HG03196 (cell line): Measurements from ENCODE around the gene ASCL5.
"Not testable (repeated sequence)": the region's sequence is repeated elsewhere in the genome, so short reads cannot be mapped to it uniquely, and the experiment has no call there.

ENCODE experiments used
- ATAC-seq: cut with Tn5 transposase; IDR thresholded peaks from one replicate; pipeline ENCODE4 v1.9.1; 2021; ENCODE audit not compliant: unreplicated experiment

Gene ASCL5, protein sequence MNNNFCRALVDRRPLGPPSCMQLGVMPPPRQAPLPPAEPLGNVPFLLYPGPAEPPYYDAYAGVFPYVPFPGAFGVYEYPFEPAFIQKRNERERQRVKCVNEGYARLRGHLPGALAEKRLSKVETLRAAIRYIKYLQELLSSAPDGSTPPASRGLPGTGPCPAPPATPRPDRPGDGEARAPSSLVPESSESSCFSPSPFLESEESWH

DNA sequence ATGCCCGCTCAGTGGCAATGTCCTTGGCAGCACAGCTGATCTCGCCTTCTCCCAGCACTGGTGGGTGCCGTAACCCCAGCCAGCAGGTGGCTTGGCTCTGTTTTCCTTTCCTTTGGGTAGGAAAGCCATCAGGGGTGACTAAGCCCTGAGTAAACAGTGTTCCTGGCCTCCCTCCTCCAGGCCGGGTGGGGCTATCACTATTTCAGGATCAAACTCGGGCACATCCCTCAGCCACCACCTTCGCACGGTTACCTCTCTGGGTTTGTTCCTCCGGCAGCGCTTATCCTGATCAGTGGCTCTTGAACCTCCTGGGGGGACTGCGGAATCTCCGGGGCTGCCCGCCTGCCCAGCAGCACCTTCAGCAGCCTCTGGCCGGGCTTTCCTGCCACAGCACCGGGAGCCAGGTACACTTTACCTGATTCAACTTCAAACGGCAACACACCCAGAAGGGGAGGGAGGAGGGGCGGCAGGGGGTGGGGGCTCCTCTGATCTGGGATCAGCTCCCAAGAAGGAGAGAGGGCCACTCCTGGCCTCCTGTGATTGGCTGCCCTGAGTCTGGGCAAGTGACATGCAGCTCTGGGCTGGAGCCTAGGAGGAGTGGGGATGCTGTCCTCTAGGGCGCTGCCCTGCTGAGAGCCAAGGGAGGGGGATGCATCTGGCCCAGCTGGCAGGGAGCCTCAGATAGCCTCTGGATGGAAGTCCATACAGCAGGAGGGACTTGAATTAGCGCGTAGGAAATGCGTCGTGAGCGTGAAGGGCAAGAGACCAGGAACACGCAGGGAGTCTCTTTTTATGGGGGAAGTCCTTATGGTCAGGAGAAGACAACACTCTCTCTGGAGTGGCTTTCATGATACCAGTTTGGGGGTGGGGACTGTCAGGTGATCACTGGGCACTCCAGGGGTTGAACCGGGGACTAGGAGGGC is at the start of gene ASCL5:
ASCL5 (minus strand) TSS at position 353 of the 923 bp plus-strand sequence. CDS start 11,812 bp downstream, outside the sequence.
- ATAC-seq = no peak

DNA sequence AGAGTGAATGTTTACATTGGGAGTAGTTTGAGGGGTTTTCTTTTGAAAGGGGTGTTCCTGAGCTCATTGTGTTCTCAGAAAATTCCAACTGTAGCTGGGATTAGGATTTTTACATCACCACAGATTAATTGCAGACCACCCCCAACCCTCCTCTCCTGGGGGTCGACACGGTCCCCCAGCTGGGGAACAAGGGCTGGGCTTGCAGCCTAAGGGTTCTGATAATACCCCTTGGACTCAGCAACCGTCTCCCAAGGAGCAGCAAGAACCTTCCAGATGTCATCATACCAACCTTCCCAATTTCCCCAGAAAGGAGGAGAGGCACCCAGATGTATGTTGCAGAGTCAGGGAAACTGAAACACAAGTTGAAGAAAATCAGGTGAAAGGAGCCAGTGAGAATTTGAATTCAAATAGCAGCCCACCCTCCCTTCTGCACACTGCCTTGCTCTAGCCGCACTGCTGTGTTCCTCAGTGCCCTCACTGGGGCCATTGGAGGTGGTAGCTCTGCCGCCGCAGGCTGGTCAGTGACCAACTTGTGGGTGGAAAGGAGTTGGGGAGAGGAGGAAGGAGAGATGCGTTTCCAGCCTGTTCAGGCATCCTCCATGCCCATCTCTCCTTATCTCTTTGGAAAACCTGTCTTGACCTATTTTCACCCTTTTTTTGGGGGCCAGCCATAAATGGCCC is 49.0 kb upstream of the ASCL5 start:
- ATAC-seq = no peak

GRCh38 chr1:201173736-201174135 is 46.8 kb upstream of the ASCL5 start:
- no peak for ATAC-seq

DNA sequence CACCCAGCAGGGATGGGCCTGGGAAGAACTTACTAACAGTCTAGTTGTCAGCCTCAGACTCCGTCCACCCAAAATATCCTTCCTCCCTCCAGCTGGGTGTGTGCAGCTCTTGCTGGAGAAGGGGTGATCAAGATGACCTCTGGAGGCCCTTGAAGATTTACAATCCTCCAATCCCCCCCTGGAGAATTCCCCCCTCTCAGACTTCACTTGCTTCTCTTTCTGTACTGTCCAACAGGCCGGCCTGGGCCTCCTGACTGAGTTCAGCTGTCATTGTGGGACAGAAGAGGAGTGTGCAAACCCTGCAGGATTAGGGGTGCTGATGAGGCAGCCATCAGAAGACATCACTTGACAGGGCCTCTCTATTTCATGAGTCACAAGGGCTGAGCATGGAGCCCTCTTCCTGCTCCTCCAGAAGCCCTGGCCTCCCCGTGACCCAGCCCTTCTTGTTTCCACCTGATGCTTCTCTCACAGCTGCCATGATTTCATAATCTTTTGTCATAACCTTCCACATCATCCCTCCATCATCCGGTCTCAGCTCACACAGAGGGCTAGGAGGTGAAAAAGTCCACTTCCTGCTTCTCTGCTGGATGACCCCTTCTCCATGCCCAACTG is 46.1 kb upstream of the ASCL5 start:
- no peak for ATAC-seq

- no peak for ATAC-seq
Measured at GRCh38 chr1:201172326-201172725, 45.3 kb upstream of the ASCL5 start.

DNA sequence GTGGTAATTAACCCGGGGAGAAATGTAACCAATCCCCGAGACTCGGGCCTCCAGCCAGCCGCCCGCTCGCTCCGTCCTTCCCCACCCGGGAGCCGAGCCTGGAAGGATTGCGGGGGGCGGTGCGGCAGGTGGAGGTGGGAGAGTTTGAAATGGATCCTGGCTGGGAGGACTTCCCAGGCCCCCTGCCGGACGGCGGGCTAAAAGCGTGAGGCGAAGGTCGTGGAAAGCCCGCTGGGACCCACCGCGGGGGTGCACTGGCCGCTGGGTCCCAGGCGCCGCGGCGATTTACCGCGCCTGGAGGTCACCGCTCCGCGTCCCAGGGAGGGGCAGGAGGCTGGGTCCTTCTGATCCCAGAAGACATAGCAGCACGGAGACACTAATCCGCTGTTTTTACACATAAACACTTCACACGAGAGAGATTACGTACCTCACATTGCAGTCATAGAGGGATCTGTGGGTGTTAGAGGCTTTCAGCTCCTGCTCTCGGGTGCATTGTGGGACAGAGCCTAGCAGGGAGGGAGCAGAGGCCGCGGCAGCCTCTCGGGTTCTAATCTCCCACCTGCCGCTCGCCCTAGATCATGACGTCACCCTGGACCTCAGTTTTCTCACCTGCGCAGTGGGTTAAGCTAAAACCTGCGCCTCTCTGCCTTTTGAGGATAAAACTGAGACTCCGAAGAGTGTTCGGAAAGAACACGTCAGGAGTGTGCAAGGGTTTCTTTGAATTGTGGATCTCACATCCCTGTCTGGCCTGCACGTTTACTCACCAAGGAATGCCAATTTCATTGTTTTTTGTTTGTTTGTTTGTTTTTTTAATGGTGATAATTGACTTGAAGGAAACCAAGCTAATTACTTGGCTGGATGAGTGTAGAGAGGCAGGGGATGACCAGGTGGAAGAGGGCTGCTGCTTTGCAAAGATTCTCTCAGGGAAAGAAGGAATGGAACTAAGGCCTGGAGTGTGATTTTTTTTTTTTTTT is 44.4 kb upstream of the ASCL5 start:
- peak; percentile 28 for ATAC-seq

DNA sequence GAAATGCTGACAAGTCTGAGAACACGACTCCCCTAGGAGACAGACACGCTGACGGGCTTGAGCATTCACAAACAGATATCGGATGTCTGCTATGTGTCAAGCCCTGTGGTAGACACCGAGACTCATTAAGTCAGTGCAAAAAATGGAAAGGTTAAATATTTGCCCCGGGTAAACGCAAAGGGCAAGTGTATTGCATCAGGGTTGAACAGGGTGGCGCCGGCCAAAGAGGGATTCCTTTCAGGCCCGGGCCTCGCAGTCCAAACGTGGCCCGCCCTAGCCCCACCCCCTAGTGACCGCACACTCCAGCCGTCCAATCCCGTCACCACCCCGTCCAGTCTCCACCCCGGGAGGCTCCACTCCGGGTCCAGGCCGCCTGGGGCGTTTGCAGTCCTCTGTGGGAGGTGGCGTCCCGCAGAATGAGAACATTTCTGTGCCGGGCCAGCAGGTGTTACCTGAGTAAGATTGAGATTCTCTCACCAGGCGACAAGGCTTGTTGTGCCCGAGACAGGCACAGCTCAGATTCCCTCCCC is 43.6 kb upstream of the ASCL5 start:
- ATAC-seq = peak; percentile 93

DNA sequence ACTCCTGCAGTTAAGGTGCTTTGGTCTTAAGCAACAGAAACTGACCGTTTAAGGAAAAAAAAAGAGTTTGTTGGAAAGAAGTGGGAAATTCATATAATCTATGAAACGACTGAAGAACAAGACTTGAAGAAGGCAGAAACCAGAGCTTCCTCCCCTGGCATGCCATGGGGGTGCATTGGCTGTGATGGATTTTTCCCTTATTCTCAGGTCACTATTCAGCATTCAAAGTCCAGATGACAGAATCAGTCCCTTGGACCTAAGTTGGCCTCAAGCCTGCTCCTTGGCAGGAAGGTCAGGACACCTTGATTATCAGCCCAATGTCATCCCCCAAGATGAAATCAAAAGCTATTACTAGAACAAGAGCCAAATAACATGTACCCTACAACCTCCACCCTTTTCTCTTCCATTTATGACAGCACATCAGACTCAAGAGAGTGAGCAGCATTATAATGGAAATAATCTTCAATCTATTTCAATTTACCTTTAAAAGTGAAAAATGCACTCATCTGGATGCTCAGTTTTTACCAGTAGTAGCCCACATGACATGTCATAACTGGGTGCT is 43.1 kb upstream of the ASCL5 start:
- no peak for ATAC-seq

GRCh38 chr1:201169203-201169602 is 42.2 kb upstream of the ASCL5 start:
- no peak for ATAC-seq

GRCh38 chr1:201167041-201167991 is 40.3 kb upstream of the ASCL5 start:
- no peak for ATAC-seq

GRCh38 chr1:201164645-201165044 is 37.7 kb upstream of the ASCL5 start:
- ATAC-seq = no peak

DNA sequence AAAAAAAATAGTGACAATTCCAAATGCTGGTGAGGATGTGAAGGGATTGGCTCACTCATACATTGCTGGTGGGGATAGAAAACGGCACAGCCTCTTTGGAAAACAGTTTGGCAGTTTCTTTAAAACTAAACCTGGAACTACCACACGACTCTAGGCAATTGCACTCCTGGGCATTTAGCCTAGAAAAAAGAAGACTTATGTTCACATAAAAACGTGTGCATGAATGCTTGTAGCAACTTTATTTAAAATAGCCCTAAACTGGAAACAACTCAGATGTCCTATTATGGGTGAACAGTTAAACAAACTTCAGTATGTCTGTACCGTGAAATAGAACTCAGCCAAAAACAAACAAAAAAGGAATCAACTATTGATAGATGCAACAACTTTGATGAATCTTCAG is 36.7 kb upstream of the ASCL5 start:
- ATAC-seq = no peak

DNA sequence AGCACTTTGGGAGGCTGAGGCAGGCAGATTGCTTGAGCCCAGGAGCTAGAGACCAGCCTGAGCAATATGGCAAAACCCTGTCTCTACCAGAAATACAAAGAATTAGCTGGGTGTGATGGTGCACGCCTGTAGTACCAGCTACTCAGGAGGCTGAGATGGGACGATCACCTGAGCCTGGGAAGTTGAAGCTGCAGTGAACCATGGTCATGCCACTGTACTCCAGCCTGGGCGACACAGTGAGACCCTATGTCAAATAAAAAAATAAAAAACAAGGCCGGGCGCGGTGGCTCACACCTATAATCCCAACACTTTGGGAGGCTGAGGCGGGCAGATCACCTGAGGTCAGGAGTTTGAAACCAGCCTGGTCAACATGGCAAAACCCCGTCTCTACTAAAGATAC is 36.1 kb upstream of the ASCL5 start:
- ATAC-seq = not testable (repeated sequence)

GRCh38 chr1:201157949-201158348 is 31.0 kb upstream of the ASCL5 start:
- no peak for ATAC-seq

DNA sequence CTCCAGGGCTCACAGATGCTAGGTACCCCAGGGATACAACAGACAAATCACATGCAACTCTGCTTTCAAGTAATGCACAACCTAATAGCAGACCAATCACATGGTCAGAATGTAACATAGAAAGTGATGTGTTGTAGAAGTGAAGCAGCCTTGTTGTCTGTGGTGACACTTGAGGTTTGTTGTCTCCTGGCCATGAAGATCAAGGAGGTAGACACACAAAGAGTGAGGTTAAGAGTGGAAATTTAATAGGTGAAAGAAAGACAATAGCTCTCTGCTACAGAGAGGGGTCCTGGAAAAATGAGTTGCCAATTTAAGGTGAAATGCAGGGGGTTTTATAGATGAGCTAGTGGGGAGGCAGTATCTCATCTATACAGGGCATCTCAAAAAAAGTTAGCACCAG is 29.8 kb upstream of the ASCL5 start:
- ATAC-seq = no peak

DNA sequence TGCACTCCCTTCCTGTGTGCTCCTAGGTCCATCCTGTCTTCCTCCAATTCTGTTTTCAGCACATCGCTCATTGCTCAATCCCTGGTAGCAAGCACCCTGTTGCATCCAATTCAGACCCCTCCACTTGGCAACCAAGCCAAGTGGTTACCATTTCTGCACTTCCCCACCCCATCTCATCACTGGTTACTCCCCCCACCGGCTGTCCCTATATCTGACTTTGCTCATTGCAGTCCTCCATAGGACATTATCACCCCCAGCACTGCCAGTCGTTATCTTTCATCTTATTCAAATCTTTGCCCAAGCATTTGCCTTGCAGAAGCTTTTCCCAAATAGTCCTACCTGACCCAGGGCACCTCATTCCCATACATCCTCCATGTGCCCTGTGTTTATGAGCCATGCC is 29.4 kb upstream of the ASCL5 start:
- no peak for ATAC-seq

DNA sequence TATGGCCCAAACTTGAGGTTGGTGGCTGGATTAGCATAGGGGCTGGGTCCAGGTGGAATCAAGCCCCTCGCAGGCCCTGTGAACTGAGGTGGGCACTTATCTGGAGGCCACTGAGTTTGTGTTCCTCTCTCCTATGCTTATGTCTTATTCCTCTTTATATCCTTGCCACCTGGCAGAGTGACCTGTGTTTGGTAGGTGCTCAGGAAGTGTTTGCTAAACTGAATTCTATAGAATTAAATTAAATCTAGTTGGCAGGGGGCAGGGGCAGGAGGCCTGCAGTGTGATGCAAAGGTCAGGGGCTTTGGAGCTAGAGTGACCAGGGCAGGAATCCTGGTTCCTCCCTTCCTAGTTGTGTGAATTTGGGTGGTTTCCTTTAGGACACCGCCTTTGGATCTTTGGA is 28.4 kb upstream of the ASCL5 start:
- no peak for ATAC-seq

DNA sequence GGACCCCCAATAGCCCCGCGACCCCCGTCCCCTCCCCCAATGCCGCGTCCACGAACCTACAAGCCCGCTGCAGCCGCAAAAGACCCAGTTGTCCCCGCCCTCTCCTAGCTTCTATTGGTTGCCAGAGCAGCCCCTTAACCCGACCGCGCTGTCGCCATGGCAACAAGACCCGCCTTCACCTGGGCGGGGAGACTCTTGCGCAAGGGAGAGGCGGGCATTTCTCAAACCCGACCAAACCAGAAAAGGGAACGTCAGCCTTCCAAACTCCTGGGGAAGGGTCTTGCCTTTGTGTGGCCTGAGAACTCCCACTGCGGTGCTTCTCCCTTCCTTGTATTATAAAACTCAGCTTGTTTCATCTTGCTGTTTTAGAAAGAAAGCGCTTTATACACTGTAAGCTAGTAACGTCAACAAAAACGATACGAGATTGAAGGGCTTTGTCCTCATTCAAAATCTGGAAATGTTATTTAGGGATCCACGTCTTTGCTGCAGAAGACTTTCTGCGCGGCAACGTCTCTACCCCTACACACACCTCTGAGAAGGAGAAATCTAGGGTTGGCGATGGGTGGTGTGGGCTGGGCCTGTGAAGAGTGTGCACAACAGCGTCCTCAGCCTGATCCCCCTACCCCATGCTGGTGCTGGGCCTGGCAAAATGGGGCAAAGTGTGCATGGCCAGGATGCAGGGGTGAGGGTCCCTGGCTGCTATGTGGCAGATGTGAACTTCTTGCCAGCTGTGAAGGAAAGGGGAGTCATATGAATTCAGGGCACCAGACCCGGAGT is 27.6 kb upstream of the ASCL5 start, which contains the start of gene TMEM9:
TMEM9 (minus strand) TSS at position 86 of the 777 bp plus-strand sequence. CDS start 551 bp downstream, outside the sequence.
- ATAC-seq = peak; percentile 96
